Stimulated activated memory B cell treated with anti-CD40 and anti-IgM and Interleukin-4, amounts not matched to agents 10 μg/mL and 1 μg/mL and 100 μg/mL, for 72 hours (primary cell): ENCODE results near the gene AFAP1L1.

Source experiments
- ATAC-seq: fragments of 150-1000 bp; cut with Tn5 transposase; 2 replicates; pipeline ENCODE4 v1.10.0; 2021
- H3K27ac Mint-ChIP-seq: one replicate; pipeline ENCODE4 v1.8.0; 2022; ENCODE audit warnings: mild to moderate bottlenecking, mixed read lengths
- H3K27me3 Mint-ChIP-seq: one replicate; pipeline ENCODE4 v1.8.0; 2022; ENCODE audit warnings: mixed read lengths
- H3K36me3 Mint-ChIP-seq: one replicate; pipeline ENCODE4 v1.8.0; 2022; ENCODE audit warnings: mixed read lengths
- H3K4me1 Mint-ChIP-seq: one replicate; pipeline ENCODE4 v1.8.0; 2022; ENCODE audit warnings: mixed read lengths
- H3K4me3 Mint-ChIP-seq: one replicate; pipeline ENCODE4 v1.8.0; 2022; ENCODE audit warnings: mild to moderate bottlenecking, moderate library complexity, mixed read lengths
- H3K9me3 Mint-ChIP-seq: one replicate; pipeline ENCODE4 v1.8.0; 2022; ENCODE audit warnings: mixed read lengths

Gene AFAP1L1

GRCh38 chr5:149310947-149311658 is 39.4 kb downstream of the AFAP1L1 start:
- no peaks in the 10 kb centered on the region for H3K36me3 Mint-ChIP-seq
- no peak for ATAC-seq
- no peak overlapping the region for H3K27ac Mint-ChIP-seq
- no peak overlapping the region for H3K4me3 Mint-ChIP-seq
- peaks cover 6% of the 10 kb centered on the region for H3K27me3 Mint-ChIP-seq
- no peaks in the 10 kb centered on the region for H3K4me1 Mint-ChIP-seq
- H3K9me3 Mint-ChIP-seq: no peaks in the 10 kb centered on the region

GRCh38 chr5:149313151-149313841 is 41.6 kb downstream of the AFAP1L1 start:
- Mint-ChIP-seq H3K4me1 (no peaks in the 10 kb centered on the region), H3K27ac (no peak overlapping the region), H3K27me3 (peaks cover 6% of the 10 kb centered on the region), H3K4me3 (no peak overlapping the region), H3K36me3 (no peaks in the 10 kb centered on the region), H3K9me3 (no peaks in the 10 kb centered on the region)
- ATAC-seq: no peak

- H3K27ac Mint-ChIP-seq: no peak overlapping the region
- peak; percentile 14 for ATAC-seq
- no peak overlapping the region for H3K4me3 Mint-ChIP-seq
These were observed 43.0 kb downstream of the AFAP1L1 start for GRCh38 chr5:149314571-149315111.

DNA sequence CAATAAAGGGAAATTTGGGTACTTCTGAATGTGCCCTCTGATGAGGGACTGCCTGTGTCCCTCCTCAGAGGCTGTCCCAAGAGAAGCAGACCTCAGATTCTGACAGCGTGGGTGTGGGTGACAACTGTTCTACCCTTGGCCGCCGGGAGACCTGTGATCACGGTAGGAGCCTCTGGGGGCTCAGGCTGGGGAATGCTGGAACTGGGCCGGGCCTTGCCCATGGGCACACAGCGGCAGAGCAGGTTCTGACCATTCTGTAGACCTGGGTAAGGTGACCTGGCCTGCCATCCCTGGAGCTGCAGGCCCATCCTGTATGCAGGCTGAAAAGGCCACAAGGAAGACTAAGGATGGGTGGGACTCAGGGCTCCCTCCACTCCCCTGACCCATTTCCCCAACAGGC is 44.1 kb downstream of the AFAP1L1 start:
- Mint-ChIP-seq H3K27me3 (no peaks in the 10 kb centered on the region), H3K27ac (no peak overlapping the region)
- ATAC-seq: no peak

More at GRCh38 chr5:149314571-149315111, 43.0 kb downstream of the AFAP1L1 start:
- Mint-ChIP-seq H3K27me3 (peaks cover 6% of the 10 kb centered on the region), H3K36me3 (no peaks in the 10 kb centered on the region), H3K9me3 (no peaks in the 10 kb centered on the region), H3K4me1 (no peaks in the 10 kb centered on the region)

DNA sequence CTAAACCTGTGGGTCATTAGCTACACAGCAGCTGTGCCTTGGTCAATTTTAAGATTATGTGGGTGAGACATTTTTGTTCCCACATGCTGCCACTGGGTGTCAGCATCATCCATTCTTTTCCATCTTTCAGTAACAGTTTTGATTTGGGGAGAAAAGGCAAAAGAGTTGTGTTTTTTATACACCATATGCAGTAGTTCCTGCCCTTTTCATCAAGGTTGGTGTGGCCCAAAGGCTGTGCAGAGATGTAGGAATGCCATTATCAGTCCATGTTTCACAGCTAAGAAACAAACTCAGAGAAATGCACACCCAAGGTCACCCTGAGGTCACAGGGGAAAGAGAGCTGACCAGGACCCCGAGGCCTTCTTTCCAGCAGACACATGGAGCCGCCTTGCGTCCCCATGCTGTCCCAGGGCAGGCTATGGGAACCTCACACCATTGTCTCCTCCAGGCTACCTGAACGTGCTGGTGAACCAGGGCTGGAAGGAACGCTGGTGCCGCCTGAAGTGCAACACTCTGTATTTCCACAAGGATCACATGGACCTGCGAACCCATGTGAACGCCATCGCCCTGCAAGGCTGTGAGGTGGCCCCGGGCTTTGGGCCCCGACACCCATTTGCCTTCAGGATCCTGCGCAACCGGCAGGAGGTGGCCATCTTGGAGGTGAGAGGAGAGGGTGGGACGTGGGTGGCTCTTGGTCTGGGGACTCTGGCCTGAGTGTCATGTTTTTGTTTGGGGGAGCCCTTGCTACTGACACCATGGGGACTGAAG is 45.8 kb downstream of the AFAP1L1 start:
- Mint-ChIP-seq H3K4me1 (no peaks in the 10 kb centered on the region), H3K27me3 (no peaks in the 10 kb centered on the region), H3K4me3 (no peak overlapping the region), H3K9me3 (no peaks in the 10 kb centered on the region), H3K36me3 (no peaks in the 10 kb centered on the region), H3K27ac (no peak overlapping the region)
- no peak for ATAC-seq

More for the DNA sequence above, 44.1 kb downstream of the AFAP1L1 start:
- Mint-ChIP-seq H3K4me3 (no peak overlapping the region), H3K9me3 (no peaks in the 10 kb centered on the region), H3K4me1 (no peaks in the 10 kb centered on the region), H3K36me3 (no peaks in the 10 kb centered on the region)

GRCh38 chr5:149319174-149319573 is 47.5 kb downstream of the AFAP1L1 start:
- Mint-ChIP-seq H3K27me3 (no peaks in the 10 kb centered on the region), H3K4me3 (no peak overlapping the region), H3K36me3 (no peaks in the 10 kb centered on the region), H3K4me1 (no peaks in the 10 kb centered on the region), H3K9me3 (no peaks in the 10 kb centered on the region), H3K27ac (no peak overlapping the region)
- ATAC-seq: no peak

DNA sequence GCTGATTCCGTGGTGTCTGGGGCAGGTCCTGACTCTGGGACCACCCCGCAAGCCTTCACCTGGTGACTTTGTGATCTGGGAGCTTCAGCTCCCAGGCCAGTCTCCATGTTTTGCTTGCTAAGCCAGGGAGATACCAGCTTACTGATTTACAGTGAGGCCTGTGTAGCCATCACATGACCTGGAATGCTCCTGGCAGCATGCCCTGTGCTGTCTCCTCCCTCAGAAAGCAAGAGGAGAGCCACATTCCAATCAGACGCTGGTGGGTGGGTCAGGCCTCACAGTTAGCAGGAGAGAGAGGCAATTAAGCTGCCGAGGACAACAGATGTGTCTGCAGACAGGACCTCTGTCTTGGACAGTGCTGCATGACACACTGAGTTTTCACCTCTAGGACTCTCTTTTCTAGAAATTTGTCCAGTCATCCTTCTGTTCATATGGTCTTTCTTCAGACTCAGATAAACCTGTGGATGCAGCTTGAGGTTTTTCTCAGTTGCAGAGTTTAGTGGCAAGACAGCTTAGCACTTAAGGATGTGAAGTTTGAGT is 49.2 kb downstream of the AFAP1L1 start:
- H3K27ac Mint-ChIP-seq: no peak overlapping the region
- H3K4me1 Mint-ChIP-seq: no peaks in the 10 kb centered on the region
- no peaks in the 10 kb centered on the region for H3K36me3 Mint-ChIP-seq
- no peak overlapping the region for H3K4me3 Mint-ChIP-seq
- no peaks in the 10 kb centered on the region for H3K9me3 Mint-ChIP-seq
- ATAC-seq: no peak
- no peaks in the 10 kb centered on the region for H3K27me3 Mint-ChIP-seq

- no peaks in the 10 kb centered on the region for H3K27me3 Mint-ChIP-seq
- no peaks in the 10 kb centered on the region for H3K4me1 Mint-ChIP-seq
- no peak overlapping the region for H3K27ac Mint-ChIP-seq
- H3K4me3 Mint-ChIP-seq: no peak overlapping the region
- H3K9me3 Mint-ChIP-seq: no peaks in the 10 kb centered on the region
- ATAC-seq: no peak
- no peaks in the 10 kb centered on the region for H3K36me3 Mint-ChIP-seq
These were observed 50.9 kb downstream of the AFAP1L1 start for GRCh38 chr5:149322518-149322917.

GRCh38 chr5:149323210-149323609 is 51.6 kb downstream of the AFAP1L1 start:
- Mint-ChIP-seq H3K9me3 (no peaks in the 10 kb centered on the region), H3K36me3 (no peaks in the 10 kb centered on the region), H3K27ac (no peak overlapping the region), H3K27me3 (no peaks in the 10 kb centered on the region), H3K4me3 (no peak overlapping the region), H3K4me1 (no peaks in the 10 kb centered on the region)
- ATAC-seq: no peak

GRCh38 chr5:149323621-149324205 is 52.1 kb downstream of the AFAP1L1 start:
- H3K4me1 Mint-ChIP-seq: no peaks in the 10 kb centered on the region
- no peak overlapping the region for H3K27ac Mint-ChIP-seq
- no peak for ATAC-seq
- no peaks in the 10 kb centered on the region for H3K27me3 Mint-ChIP-seq
- H3K4me3 Mint-ChIP-seq: no peak overlapping the region
- H3K36me3 Mint-ChIP-seq: no peaks in the 10 kb centered on the region
- H3K9me3 Mint-ChIP-seq: no peaks in the 10 kb centered on the region

- H3K9me3 Mint-ChIP-seq: no peaks in the 10 kb centered on the region
- no peak for ATAC-seq
- no peaks in the 10 kb centered on the region for H3K4me1 Mint-ChIP-seq
- H3K4me3 Mint-ChIP-seq: no peak overlapping the region
- no peak overlapping the region for H3K27ac Mint-ChIP-seq
- no peaks in the 10 kb centered on the region for H3K36me3 Mint-ChIP-seq
- H3K27me3 Mint-ChIP-seq: no peaks in the 10 kb centered on the region
These were observed 53.0 kb downstream of the AFAP1L1 start for GRCh38 chr5:149324641-149325040.

DNA sequence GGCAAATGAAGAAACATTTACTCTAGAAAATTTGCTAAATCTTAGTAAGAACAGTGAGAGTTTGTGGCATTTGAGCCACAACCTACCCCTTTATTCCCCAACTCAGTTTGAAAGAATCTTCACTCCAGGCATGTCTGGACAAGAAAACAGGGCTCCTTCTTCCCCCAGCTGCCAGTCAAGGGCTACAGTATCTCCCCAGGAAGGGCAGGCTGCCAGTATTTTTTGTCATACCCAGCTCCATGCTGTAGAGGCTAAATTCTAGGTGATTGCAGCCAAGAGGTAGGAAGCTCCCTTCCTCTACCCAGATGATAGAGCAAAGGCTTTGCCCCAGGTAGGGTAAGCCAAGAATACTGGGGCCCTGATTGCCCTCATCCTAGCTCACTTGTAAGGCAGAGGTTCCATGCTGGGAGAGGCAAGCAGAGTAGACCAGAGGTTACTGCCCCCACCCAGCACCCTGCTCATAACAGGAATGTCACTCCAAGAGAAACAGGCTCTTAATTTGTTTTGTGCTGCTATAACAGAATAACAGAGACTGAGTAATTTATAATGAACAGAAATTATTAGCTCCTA is 53.6 kb downstream of the AFAP1L1 start:
- Mint-ChIP-seq H3K4me3 (no peak overlapping the region), H3K9me3 (no peaks in the 10 kb centered on the region), H3K36me3 (no peaks in the 10 kb centered on the region), H3K4me1 (no peaks in the 10 kb centered on the region), H3K27ac (no peak overlapping the region), H3K27me3 (no peaks in the 10 kb centered on the region)
- ATAC-seq: no peak

DNA sequence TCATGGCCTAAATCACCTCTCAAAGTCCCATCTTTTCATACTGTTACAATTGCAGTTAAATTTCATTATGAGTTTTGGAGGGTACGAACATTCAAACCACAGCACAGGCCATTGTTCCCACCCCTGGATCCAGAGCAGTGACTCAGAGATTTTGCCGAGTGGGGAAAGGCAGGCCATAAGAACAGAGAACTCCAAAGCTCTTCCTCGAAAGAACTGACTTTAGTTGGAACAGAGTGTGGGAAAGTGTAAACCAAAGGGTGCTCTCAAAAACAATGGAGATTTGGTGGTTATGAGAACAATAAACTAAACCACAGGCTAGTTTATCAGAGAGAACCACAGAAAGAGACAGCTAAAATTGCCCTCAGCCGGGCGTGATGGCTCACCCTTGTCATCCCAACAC is 54.2 kb downstream of the AFAP1L1 start:
- Mint-ChIP-seq H3K4me3 (no peak overlapping the region), H3K9me3 (no peaks in the 10 kb centered on the region), H3K36me3 (no peaks in the 10 kb centered on the region), H3K27me3 (no peaks in the 10 kb centered on the region), H3K4me1 (no peaks in the 10 kb centered on the region), H3K27ac (no peak overlapping the region)
- ATAC-seq: no peak

- H3K4me1 Mint-ChIP-seq: no peaks in the 10 kb centered on the region
- H3K4me3 Mint-ChIP-seq: no peak overlapping the region
- ATAC-seq: no peak
- H3K9me3 Mint-ChIP-seq: no peaks in the 10 kb centered on the region
- no peaks in the 10 kb centered on the region for H3K36me3 Mint-ChIP-seq
- no peak overlapping the region for H3K27ac Mint-ChIP-seq
- no peaks in the 10 kb centered on the region for H3K27me3 Mint-ChIP-seq
These were observed 55.0 kb downstream of the AFAP1L1 start for GRCh38 chr5:149326611-149327010.

DNA sequence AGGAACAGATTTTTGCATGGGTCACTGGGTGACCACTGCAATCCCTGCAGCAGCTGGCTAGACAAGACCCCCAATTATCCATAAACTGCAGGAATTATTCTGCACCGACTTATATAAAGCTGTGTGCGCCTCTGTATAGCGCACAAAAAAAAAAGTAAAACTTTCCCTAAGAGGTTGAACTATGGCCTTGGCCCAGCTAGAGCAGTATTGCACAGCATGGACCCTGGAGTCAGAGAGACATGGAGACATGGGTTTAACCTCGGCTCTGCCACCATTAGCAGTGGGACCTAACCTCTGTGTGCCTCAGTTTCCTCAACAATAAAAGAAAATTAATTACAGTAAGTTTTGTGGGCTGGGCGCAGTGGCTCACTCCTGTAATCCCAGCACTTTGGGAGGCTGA is 56.5 kb downstream of the AFAP1L1 start:
- no peaks in the 10 kb centered on the region for H3K4me1 Mint-ChIP-seq
- H3K27ac Mint-ChIP-seq: no peak overlapping the region
- H3K9me3 Mint-ChIP-seq: no peaks in the 10 kb centered on the region
- ATAC-seq: no peak
- H3K4me3 Mint-ChIP-seq: no peak overlapping the region
- no peaks in the 10 kb centered on the region for H3K36me3 Mint-ChIP-seq
- no peaks in the 10 kb centered on the region for H3K27me3 Mint-ChIP-seq
